Right lobe of liver (tissue), 4 donors: ENCODE data around the gene KCNT1.

Experiments used
- POLR2A ChIP-seq: fragments of 450-650 bp; IDR thresholded peaks from one replicate; pipeline ENCODE4 v1.6.1; 2017; ENCODE audit warnings: antibody characterized with exemption, mild to moderate bottlenecking
- TF ChIP-seq, protein P1 (sequence below), 4 donors: fragments of 200-600 bp in 3 of 4; fragments of 450-650 bp in 1 of 4; IDR thresholded peaks; one replicate each; pipeline versions ENCODE4 v1.5.1 to v1.8.0; 2016 to 2022; ENCODE audit warnings: antibody characterized with exemption in 4 of 4, mild to moderate bottlenecking in 2 of 4
- donor health status: DM: no; HTN: no; CAD: no.
- donor health status: DM: no; HTN: no; CAD: no.
- donor health status: DM: no; HTN: yes; CAD: no.

- TF ChIP-seq, protein P1, sequence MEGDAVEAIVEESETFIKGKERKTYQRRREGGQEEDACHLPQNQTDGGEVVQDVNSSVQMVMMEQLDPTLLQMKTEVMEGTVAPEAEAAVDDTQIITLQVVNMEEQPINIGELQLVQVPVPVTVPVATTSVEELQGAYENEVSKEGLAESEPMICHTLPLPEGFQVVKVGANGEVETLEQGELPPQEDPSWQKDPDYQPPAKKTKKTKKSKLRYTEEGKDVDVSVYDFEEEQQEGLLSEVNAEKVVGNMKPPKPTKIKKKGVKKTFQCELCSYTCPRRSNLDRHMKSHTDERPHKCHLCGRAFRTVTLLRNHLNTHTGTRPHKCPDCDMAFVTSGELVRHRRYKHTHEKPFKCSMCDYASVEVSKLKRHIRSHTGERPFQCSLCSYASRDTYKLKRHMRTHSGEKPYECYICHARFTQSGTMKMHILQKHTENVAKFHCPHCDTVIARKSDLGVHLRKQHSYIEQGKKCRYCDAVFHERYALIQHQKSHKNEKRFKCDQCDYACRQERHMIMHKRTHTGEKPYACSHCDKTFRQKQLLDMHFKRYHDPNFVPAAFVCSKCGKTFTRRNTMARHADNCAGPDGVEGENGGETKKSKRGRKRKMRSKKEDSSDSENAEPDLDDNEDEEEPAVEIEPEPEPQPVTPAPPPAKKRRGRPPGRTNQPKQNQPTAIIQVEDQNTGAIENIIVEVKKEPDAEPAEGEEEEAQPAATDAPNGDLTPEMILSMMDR (IDR thresholded peaks at IDR 0.05): no peak
- TF ChIP-seq POLR2A: no peak
Observed at GRCh38 chr9:135664266-135664665, 37.7 kb upstream of the KCNT1 start.
